Vagina (tissue), 2 donors: ENCODE measurements around the gene PIAS2.

Source experiments
- CTCF ChIP-seq, 3 experiments: fragments of 450-650 bp in 2 of 3; fragments of 200-600 bp in 1 of 3; sonication (generic) in 1 of 3; IDR thresholded peaks; one replicate each; pipeline ENCODE4 v1.5.1; 2017 to 2019; ENCODE audit warnings: antibody characterized with exemption in 3 of 3, mild to moderate bottlenecking in 2 of 3, moderate library complexity in 2 of 3
- POLR2A ChIP-seq, 2 donors: fragments of 450-650 bp; IDR thresholded peaks; one replicate each; pipeline ENCODE4 v1.6.1; 2017; ENCODE audit warnings: antibody characterized with exemption in 2 of 2, mild to moderate bottlenecking in 2 of 2, moderate library complexity in 2 of 2
- POLR2AphosphoS5 ChIP-seq, 2 donors: sonication (generic); formaldehyde crosslinking; IDR thresholded peaks; one replicate each; pipeline ENCODE4 v1.9.0; 2017; ENCODE audit warnings: antibody characterized with exemption in 2 of 2, mild to moderate bottlenecking in 2 of 2, low read depth in 1 of 2; ENCODE audit not compliant: insufficient read depth in 1 of 2

GRCh38 chr18:46958209-46958608, 40.9 kb upstream of the PIAS2 start:
- TF ChIP-seq POLR2A (IDR thresholded peaks at IDR 0.05), result no peak
- TF ChIP-seq CTCF (IDR thresholded peaks at IDR 0.05), result no peak
- TF ChIP-seq POLR2AphosphoS5 (IDR thresholded peaks at IDR 0.05; ENCODE audit: insufficient read depth in 1 of 2, low read depth in 1 of 2), result no peak
